ENCODE data around the gene TBC1D8.
A peak's percentile ranks its signal among the peaks of the same experiment; 100 is the strongest.

The TBC1D8 gene

DNA sequence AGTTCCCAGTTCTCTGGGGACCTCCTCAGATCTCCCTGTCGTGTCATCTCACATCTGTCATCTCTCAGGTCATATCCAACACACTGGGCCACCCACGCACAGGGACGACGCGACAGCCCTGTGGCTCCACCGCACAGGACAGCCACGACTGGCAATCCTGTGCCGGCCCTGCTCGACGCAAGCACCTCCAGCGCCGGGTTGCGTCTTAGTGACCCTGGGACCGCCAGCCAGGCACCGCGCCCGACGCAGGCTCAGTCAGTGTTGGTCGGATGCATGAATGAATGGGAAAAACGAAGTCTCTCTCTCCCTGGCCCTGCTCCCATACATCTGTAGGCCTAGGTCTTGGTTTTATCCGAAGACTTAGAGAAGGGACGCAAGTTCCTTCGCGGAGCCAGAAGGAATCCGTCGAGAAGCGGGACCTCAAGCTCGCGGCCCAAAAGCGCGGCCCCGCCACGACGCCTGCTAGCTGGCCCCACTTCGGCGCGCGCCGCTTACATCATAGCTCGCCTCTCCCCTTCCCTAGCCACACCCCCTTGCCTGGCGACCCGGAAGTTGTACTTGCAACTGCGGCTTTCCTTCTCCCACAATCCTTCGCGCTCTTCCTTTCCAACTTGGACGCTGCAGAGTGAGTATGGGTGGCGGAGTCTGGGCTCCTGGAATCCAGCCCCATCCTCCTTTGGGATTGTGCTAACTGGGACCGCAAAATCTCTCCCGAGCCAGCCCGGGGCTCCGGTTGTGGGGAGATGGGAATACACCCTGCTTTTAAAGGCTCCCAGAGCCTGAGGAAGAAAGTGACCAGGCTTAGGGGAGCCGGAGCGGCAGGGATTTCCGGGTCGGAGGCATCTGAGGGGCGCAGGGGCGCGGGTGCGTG is 149.3 kb downstream of the TBC1D8 start, which contains the start of gene RPL31:
Gene RPL31 (plus strand): TSS at position 599 of the 871 bp plus-strand sequence. CDS start 413 bp downstream, outside the sequence.
- peak; percentile 97 for DNase-seq (ENCODE audit: low spot score)

- no peak for DNase-seq (ENCODE audit: low spot score)
Observed at GRCh38 chr2:100999995-101000394, 151.2 kb downstream of the TBC1D8 start.

GRCh38 chr2:100998235-100998573 is 153.0 kb downstream of the TBC1D8 start:
- DNase-seq (ENCODE audit: low spot score): no peak

DNA sequence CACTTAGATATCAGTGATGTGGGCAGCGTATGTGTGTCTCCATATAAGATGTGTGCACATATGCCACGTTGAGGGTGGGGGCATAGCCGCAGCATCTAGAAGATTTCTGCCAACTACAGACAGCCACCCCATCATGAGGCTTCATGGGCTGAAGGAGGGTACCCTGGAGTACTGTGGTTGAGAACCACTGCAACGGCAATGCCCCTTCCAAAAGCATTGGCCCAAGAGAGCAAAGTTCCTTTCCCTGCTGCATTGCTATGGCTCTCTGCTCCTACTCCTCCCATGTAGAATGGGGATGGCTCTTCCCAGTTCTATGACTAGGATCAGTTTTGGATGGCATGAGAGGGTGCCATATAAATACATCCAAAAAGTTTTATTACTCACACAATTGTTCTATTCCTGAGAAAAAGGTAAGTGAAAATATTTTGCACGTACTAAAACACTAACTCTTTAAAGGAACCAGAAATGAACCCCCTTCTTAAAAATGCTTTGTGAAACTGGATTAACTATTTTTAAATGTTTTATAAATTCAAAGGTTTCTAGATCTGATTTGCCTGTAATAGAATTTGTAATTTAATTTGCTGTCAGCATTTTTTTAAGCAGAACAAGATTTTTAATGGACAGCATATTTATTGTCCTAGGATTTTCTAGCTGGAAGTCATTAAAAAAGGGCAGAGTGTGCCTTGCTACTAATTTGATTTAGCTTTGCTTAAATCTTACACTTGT is 153.5 kb downstream of the TBC1D8 start:
- DNase-seq (ENCODE audit: low spot score): no peak

- DNase-seq (ENCODE audit: low spot score): no peak
Observed at GRCh38 chr2:100995309-100996075, 155.7 kb downstream of the TBC1D8 start.

GRCh38 chr2:100993294-100993693 is 157.9 kb downstream of the TBC1D8 start:
- no peak for DNase-seq (ENCODE audit: low spot score)

- no peak for DNase-seq (ENCODE audit: low spot score)
Observed at GRCh38 chr2:100992262-100992661, 158.9 kb downstream of the TBC1D8 start.

DNA sequence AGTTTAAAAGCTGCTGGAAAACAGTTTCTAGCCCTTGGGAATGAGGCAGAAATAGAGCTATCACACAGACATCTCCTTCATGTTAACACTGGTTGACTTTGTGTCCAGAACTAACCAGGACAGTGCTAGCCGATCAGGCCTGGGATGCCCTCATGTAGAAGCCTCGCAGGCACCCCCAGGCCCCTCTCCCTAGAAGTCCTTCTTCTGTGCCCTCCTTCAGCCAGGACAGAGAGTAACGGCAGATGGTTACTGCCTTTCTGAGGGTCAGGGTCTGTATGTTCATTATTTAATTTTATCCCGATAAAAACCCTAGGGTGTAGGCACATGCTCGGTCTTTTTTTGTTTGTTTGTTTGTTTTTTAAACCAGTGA is 159.8 kb downstream of the TBC1D8 start:
- no peak for DNase-seq (ENCODE audit: low spot score)

- no peak for DNase-seq (ENCODE audit: low spot score)
Observed at GRCh38 chr2:100990650-100991403, 160.4 kb downstream of the TBC1D8 start.

GRCh38 chr2:100990166-100990565 is 161.0 kb downstream of the TBC1D8 start:
- no peak for DNase-seq (ENCODE audit: low spot score)

DNA sequence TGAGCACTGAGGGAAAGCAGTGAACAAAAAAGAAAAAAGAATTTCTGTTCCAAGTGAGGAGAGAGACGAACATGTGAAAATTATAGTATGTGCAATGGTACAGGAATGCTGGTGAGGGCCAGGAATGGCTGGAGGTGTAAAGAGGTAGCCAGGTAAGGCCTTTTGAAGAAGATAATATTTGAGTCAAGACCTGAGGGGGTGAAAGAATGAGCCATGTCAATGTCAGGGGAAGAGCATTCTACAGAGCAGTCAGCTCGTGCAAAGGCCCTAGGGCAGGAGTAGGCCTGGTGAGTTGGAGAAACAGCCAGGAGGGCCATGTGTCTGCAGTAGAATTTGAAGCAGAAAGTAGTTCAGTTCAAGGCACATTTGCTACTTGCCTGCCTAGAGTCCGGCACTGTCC is 161.5 kb downstream of the TBC1D8 start:
- DNase-seq (ENCODE audit: low spot score): no peak

GRCh38 chr2:100988630-100989417 is 162.4 kb downstream of the TBC1D8 start:
- no peak for DNase-seq (ENCODE audit: low spot score)

GRCh38 chr2:100987974-100988373 is 163.2 kb downstream of the TBC1D8 start:
- DNase-seq (ENCODE audit: low spot score): no peak

GRCh38 chr2:100987536-100987935 is 163.6 kb downstream of the TBC1D8 start:
- DNase-seq (ENCODE audit: low spot score): no peak

DNA sequence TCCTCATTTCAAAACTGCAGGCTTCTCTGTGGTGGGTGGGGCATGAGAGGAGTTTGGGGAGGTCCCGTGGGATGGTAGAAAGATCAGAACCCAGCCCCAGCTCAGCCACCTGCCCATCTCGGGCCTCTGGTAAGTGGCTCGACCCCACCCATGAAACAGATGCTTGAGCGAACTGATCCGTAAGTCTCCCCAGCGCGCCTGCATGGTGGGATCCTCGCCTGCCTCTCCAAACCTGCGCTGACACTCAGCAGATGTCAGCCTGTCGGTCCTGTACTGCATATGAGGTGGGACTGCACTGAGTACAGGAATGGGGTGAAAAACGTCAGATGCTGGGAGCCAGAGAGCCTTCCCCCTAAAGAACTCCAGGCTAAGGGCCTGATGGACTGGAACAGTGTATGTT is 165.0 kb downstream of the TBC1D8 start:
- no peak for DNase-seq (ENCODE audit: low spot score)

GRCh38 chr2:100984892-100985307 is 166.3 kb downstream of the TBC1D8 start:
- peak; percentile 72 for DNase-seq (ENCODE audit: low spot score)

DNA sequence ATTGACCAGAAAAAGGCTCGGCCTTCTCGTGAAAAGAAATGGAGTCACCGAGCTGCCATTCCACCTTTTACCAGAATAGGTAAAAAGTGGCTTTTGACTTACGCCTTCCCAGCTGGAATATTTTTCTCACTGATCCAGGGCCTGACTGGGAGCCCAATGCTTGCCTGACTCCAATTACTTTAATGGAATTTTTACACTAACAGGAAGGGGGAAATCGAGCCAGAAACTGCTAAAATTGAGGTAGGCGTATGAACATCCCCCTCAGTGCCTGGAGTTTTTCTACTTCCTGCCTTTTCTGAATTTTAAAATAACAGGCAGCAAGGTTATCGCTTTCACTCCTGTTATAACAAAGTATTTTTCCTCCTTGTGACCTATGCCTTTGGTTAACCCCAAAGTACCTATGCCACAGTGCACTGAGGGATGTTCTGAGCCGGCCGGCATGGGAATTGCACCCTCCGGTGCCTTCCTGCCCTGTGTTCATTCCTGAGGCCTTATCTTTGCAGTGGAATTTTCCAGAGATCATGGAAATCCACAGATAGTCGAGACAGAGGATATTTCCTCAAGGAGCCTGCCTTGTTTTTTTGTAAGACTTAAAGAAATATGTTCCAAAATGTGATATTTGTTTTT is 167.4 kb downstream of the TBC1D8 start:
- no peak for DNase-seq (ENCODE audit: low spot score)

GRCh38 chr2:100983201-100983600 is 168.0 kb downstream of the TBC1D8 start:
- no peak for DNase-seq (ENCODE audit: low spot score)

- DNase-seq (ENCODE audit: low spot score): peak; percentile 27
Observed at GRCh38 chr2:100982431-100982861, 168.7 kb downstream of the TBC1D8 start.

DNA sequence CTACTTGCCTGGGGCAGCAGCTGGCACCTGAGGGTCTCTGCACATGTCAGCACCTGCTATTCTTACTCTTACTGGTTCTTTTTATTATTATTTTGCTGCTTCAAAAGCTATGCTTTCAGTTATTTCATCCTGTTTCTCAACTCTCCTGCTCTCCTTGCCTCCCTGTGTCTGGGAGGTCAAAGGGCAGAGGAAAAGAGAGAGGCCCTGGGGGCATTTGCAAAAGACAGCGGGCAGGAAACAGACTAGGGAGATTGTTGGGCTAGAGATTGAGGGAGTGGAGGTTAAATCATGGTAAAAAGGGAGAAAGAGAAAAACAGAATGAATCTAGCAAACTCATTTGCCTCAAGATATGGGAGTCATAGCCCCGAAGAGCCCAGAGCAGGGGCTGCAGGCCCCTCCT is 170.2 kb downstream of the TBC1D8 start:
- DNase-seq (ENCODE audit: low spot score): no peak

All from SK-N-DZ (cell line).